ENCODE measurements around the gene COG1. TPM values are rescaled to one million over a fixed set of nuclear protein-coding genes. Genes with fewer than 3 reads are reported as not detected.
"Not testable (repeated sequence)": the region's sequence is repeated elsewhere in the genome, so short reads cannot be mapped to it uniquely, and the experiment has no call there.

The COG1 gene
- total and polyA plus RNA-seq, 2 of the 8 experiments (the other 6 are each of a cell fraction or from before 2014, with no cell fraction given) = 11.0 to 19.5 TPM

GRCh38 chr17:73147791-73148190, 45.1 kb upstream of the COG1 start:
- POLR2A ChIA-PET (ENCODE audit: partially characterized antibody) = not testable (repeated sequence)
- CTCF ChIA-PET (ENCODE audit: partially characterized antibody) = interaction anchor here (0.7 to 1.9 kb wide), 4 partner anchors 19 to 422 kb away, joined by 3 to 4 read pairs (median 4); no protein-coding TSS in a partner anchor

More at GRCh38 chr17:73147791-73148190, 45.1 kb upstream of the COG1 start:
- H3K4me2 ChIP-seq (ENCODE audit: insufficient read depth in 1 of 2, low read depth in 2 of 2, low read length in 2 of 2); H3K4me3 ChIP-seq (ENCODE audit: extremely low read depth in 1 of 4, insufficient read depth in 2 of 4, low read depth in 3 of 4, low read length in 4 of 4); H4K5ac ChIP-seq (ENCODE audit: insufficient read length, low read depth, low read length); H2BK15ac ChIP-seq (ENCODE audit: low read length); H4K20me1 ChIP-seq (replicated peaks in 1 of 2; ENCODE audit: control insufficient read depth in 1 of 2, insufficient read depth in 2 of 2, low read length in 2 of 2); H3K27ac ChIP-seq (ENCODE audit: low read depth, low read length); H3K27me3 ChIP-seq (replicated peaks in 1 of 4; ENCODE audit: control insufficient read depth in 3 of 4, extremely low read depth in 1 of 4, insufficient read depth in 3 of 4, low read length in 3 of 4); H3K4me1 ChIP-seq (replicated peaks in 1 of 4; ENCODE audit: control insufficient read depth in 3 of 4, insufficient read depth in 4 of 4, low read length in 3 of 4); H3K4ac ChIP-seq (replicated peaks; ENCODE audit: insufficient read length, low read depth, low read length); H2BK12ac ChIP-seq (ENCODE audit: low read depth, low read length); FAIRE-seq; H3K23ac ChIP-seq (ENCODE audit: insufficient read length); H3K18ac ChIP-seq (ENCODE audit: extremely low read depth, low read length); H3K36me3 ChIP-seq (ENCODE audit: control insufficient read depth in 2 of 4, insufficient read depth in 4 of 4, low read length in 3 of 4); H3K79me1 ChIP-seq (ENCODE audit: low read depth, low read length); H2AFZ ChIP-seq (ENCODE audit: low read length); H3K14ac ChIP-seq (ENCODE audit: insufficient read length); H3K56ac ChIP-seq (replicated peaks; ENCODE audit: insufficient read length, low read depth, low read length); H2BK20ac ChIP-seq (ENCODE audit: low read length); H4K8ac ChIP-seq (ENCODE audit: extremely low read depth, insufficient read depth, low read length); H3K79me2 ChIP-seq (ENCODE audit: control insufficient read depth in 1 of 2, insufficient read depth in 2 of 2, low read length in 2 of 2); DNase-seq (ENCODE audit: low read depth in 1 of 2, low spot score in 2 of 2); H3K23me2 ChIP-seq (ENCODE audit: low read depth, low read length); H2AK5ac ChIP-seq (ENCODE audit: low read depth, low read length); H2BK120ac ChIP-seq (replicated peaks; ENCODE audit: low read depth, low read length); H3K9me3 ChIP-seq (ENCODE audit: insufficient read depth in 2 of 2, low read depth in 1 of 2, low read length in 1 of 2); H4K91ac ChIP-seq (replicated peaks; ENCODE audit: insufficient read length, low read length); H2BK5ac ChIP-seq (ENCODE audit: low read depth, low read length); H3K9ac ChIP-seq (replicated peaks in 1 of 4; ENCODE audit: extremely low read depth in 1 of 4, low read depth in 3 of 4, low read length in 3 of 4): not testable (repeated sequence)
- WGBS, 2 experiments (ENCODE audit: extremely low coverage in 1 of 2, insufficient coverage in 1 of 2, insufficient read length in 1 of 2, insufficient replicate concordance in 2 of 2, low coverage in 1 of 2, low lambda C conversion rate in 2 of 2, missing lambda C conversion rate in 1 of 2) = no CpG with 5 or more reads among the region's 11 CpGs
